Neural cell (in vitro differentiated cells): ENCODE measurements around the gene PLAU. TPM values are rescaled to one million over a fixed set of nuclear protein-coding genes. Genes with fewer than 3 reads are reported as not detected.

Experiments
- H2AFZ ChIP-seq: fragments of 200-600, 300-800 bp; sonication (generic), shearing (Covaris generic); 2 replicates; pipeline ENCODE4 v1.6.0; 2014; ENCODE audit warnings: low read depth, mild to moderate bottlenecking, antibody characterized with exemption, low read length, moderate library complexity
- H3F3A ChIP-seq: fragments of 200-600 bp; shearing (Covaris generic); 2 replicates; pipeline ENCODE4 v1.6.1; 2016; ENCODE audit warnings: mild to moderate bottlenecking, moderate library complexity, mixed read lengths, antibody characterized with exemption, low read length; ENCODE audit not compliant: insufficient read depth, poor library complexity, severe bottlenecking
- H3K27ac ChIP-seq: fragments of 200-600, 300-800 bp; sonication (generic), shearing (Covaris generic); 2 replicates; pipeline ENCODE4 v1.5.1; 2014; ENCODE audit warnings: mild to moderate bottlenecking, low read length, moderate library complexity
- H3K27me3 ChIP-seq: fragments of 300-800, 200-600 bp; sonication (generic), shearing (Covaris generic); 2 replicates; pipeline ENCODE4 v1.6.0; 2014; ENCODE audit warnings: mild to moderate bottlenecking, low read depth, low read length, moderate library complexity; ENCODE audit not compliant: insufficient read depth
- H3K36me3 ChIP-seq: fragments of 300-800, 200-600 bp; sonication (generic), shearing (Covaris generic); 2 replicates; pipeline ENCODE4 v1.5.1; 2014; ENCODE audit warnings: mild to moderate bottlenecking, antibody characterized with exemption, low read length, moderate library complexity; ENCODE audit not compliant: insufficient read depth
- H3K4me2 ChIP-seq: fragments of 300-800, 200-600 bp; sonication (generic), shearing (Covaris generic); 2 replicates; pipeline ENCODE4 v1.6.0; 2014; ENCODE audit warnings: mild to moderate bottlenecking, low read length
- H3K4me3 ChIP-seq: fragments of 300-800, 200-600 bp; sonication (generic), shearing (Covaris generic); 2 replicates; pipeline ENCODE4 v1.5.1; 2014; ENCODE audit warnings: mild to moderate bottlenecking, low read length, moderate library complexity
- H3K79me2 ChIP-seq: fragments of 200-600 bp; shearing (Covaris generic); replicated peaks from 2 replicates; pipeline ENCODE4 v1.6.0; 2014; ENCODE audit warnings: mild to moderate bottlenecking, low read length, moderate library complexity; ENCODE audit not compliant: insufficient read depth
- H3K9ac ChIP-seq: fragments of 300-800, 200-600 bp; sonication (generic), shearing (Covaris generic); 2 replicates; pipeline ENCODE4 v1.6.1; 2016; ENCODE audit warnings: mild to moderate bottlenecking, low read length, mixed read lengths
- H3K9me2 ChIP-seq: fragments of 200-600 bp; shearing (Covaris generic); 2 replicates; pipeline ENCODE4 v1.6.1; 2016; ENCODE audit warnings: mild to moderate bottlenecking, low read length, mixed read lengths; ENCODE audit not compliant: insufficient read depth
- H3K9me3 ChIP-seq: fragments of 200-600, 300-800 bp; sonication (generic), shearing (Covaris generic); 2 replicates; pipeline ENCODE4 v1.6.1; 2016; ENCODE audit warnings: mild to moderate bottlenecking, mixed run types, low read length, moderate library complexity, mixed read lengths
- H4K20me1 ChIP-seq: fragments of 200-600 bp; shearing (Covaris generic); 2 replicates; pipeline ENCODE4 v1.6.1; 2016; ENCODE audit warnings: mild to moderate bottlenecking, mixed run types; ENCODE audit not compliant: insufficient read depth
- EP300 ChIP-seq: fragments of 450-650 bp; conservative IDR thresholded peaks from 2 replicates; pipeline ENCODE4 v1.6.1; 2014; ENCODE audit warnings: antibody characterized with exemption, mild to moderate bottlenecking, moderate library complexity; ENCODE audit not compliant: poor library complexity, severe bottlenecking
- EZH2 ChIP-seq: fragments of 200-600, 300-800 bp; shearing (Covaris generic), sonication (generic); IDR thresholded peaks from 2 replicates; pipeline ENCODE4 v1.6.1; 2014; ENCODE audit warnings: antibody characterized with exemption, low read length, borderline replicate concordance, mild to moderate bottlenecking; ENCODE audit not compliant: insufficient read depth, poor library complexity, severe bottlenecking
- MXI1 ChIP-seq: fragments of 450-650 bp; conservative IDR thresholded peaks from 2 replicates; pipeline ENCODE4 v1.6.1; 2014; ENCODE audit warnings: antibody characterized with exemption, mild to moderate bottlenecking; ENCODE audit not compliant: poor library complexity, severe bottlenecking
- POLR2AphosphoS5 ChIP-seq: IDR thresholded peaks from 2 replicates; pipeline ENCODE4 v1.6.1; 2012
- RAD21 ChIP-seq: fragments of 450-650 bp; conservative IDR thresholded peaks from 2 replicates; pipeline ENCODE4 v1.6.1; 2014; ENCODE audit warnings: antibody characterized with exemption, mild to moderate bottlenecking, moderate library complexity
- SMC3 ChIP-seq: fragments of 450-650 bp; conservative IDR thresholded peaks from 2 replicates; pipeline ENCODE4 v1.6.1; 2014; ENCODE audit warnings: antibody characterized with exemption, mild to moderate bottlenecking, moderate library complexity; ENCODE audit not compliant: poor library complexity
- TAF1 ChIP-seq: IDR thresholded peaks from 2 replicates; pipeline ENCODE4 v1.6.1; 2012; ENCODE audit warnings: low read depth
- polyA plus RNA-seq: library from polyadenylated mRNA; depleted of rRNA; stranded (reverse); fragments of >200 nt; gene quantifications from 2 replicates; pipeline ENCODE4 v1.2.3, GENCODE V29; 2014
- TF ChIP-seq, protein P1 (sequence below): fragments of 450-650 bp; IDR thresholded peaks from 2 replicates; pipeline ENCODE4 v1.5.1; 2014; ENCODE audit warnings: antibody characterized with exemption, mild to moderate bottlenecking, moderate library complexity; ENCODE audit not compliant: poor library complexity, severe bottlenecking
- TF ChIP-seq, protein P2 (sequence below): IDR thresholded peaks from 2 replicates; pipeline ENCODE4 v1.6.1; 2012; ENCODE audit warnings: borderline replicate concordance

The PLAU gene
- polyA plus RNA-seq, 1 donor from 2014 or later: 1.1 TPM

DNA sequence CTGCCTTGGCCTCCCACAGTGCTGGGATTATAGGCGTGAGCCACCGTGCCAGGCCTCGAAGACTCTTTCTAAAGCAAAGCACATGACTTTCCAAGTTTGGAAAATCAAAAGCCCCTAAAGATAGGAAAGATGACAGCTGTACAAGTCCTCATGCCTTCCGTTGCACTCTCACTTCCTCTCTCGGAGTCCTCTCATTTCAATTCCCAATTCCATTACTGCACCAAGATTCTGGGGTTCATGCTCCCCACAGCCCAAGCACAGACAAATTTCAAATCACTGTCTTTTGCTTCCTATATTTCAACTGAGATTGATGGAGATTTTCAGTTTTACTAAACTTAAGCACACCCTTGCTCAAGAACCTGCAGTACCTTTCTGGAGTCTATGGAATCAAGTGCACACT, 10.9 kb upstream of the PLAU start:
- H2AFZ ChIP-seq: no peak overlapping the region
- no peaks in the 10 kb centered on the region for H3K9me3 ChIP-seq
- H3K27ac ChIP-seq: no peak overlapping the region
- no peaks in the 10 kb centered on the region for H3K79me2 ChIP-seq
- H3K4me3 ChIP-seq: no peak overlapping the region
- no peaks in the 10 kb centered on the region for H3K27me3 ChIP-seq
- no peak overlapping the region for H3K9ac ChIP-seq
- H4K20me1 ChIP-seq: no peaks in the 10 kb centered on the region
- no peaks in the 10 kb centered on the region for H3K36me3 ChIP-seq
- TF ChIP-seq TAF1 (no peak), MXI1 (no peak), POLR2AphosphoS5 (no peak), RAD21 (no peak), EP300 (no peak), SMC3 (no peak), EZH2 (no peak)
- TF ChIP-seq, protein P1, sequence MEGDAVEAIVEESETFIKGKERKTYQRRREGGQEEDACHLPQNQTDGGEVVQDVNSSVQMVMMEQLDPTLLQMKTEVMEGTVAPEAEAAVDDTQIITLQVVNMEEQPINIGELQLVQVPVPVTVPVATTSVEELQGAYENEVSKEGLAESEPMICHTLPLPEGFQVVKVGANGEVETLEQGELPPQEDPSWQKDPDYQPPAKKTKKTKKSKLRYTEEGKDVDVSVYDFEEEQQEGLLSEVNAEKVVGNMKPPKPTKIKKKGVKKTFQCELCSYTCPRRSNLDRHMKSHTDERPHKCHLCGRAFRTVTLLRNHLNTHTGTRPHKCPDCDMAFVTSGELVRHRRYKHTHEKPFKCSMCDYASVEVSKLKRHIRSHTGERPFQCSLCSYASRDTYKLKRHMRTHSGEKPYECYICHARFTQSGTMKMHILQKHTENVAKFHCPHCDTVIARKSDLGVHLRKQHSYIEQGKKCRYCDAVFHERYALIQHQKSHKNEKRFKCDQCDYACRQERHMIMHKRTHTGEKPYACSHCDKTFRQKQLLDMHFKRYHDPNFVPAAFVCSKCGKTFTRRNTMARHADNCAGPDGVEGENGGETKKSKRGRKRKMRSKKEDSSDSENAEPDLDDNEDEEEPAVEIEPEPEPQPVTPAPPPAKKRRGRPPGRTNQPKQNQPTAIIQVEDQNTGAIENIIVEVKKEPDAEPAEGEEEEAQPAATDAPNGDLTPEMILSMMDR: no peak
- TF ChIP-seq, protein P2, sequence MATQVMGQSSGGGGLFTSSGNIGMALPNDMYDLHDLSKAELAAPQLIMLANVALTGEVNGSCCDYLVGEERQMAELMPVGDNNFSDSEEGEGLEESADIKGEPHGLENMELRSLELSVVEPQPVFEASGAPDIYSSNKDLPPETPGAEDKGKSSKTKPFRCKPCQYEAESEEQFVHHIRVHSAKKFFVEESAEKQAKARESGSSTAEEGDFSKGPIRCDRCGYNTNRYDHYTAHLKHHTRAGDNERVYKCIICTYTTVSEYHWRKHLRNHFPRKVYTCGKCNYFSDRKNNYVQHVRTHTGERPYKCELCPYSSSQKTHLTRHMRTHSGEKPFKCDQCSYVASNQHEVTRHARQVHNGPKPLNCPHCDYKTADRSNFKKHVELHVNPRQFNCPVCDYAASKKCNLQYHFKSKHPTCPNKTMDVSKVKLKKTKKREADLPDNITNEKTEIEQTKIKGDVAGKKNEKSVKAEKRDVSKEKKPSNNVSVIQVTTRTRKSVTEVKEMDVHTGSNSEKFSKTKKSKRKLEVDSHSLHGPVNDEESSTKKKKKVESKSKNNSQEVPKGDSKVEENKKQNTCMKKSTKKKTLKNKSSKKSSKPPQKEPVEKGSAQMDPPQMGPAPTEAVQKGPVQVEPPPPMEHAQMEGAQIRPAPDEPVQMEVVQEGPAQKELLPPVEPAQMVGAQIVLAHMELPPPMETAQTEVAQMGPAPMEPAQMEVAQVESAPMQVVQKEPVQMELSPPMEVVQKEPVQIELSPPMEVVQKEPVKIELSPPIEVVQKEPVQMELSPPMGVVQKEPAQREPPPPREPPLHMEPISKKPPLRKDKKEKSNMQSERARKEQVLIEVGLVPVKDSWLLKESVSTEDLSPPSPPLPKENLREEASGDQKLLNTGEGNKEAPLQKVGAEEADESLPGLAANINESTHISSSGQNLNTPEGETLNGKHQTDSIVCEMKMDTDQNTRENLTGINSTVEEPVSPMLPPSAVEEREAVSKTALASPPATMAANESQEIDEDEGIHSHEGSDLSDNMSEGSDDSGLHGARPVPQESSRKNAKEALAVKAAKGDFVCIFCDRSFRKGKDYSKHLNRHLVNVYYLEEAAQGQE: no peak
- H3K9me2 ChIP-seq: no peaks in the 10 kb centered on the region
- H3K4me2 ChIP-seq: no peak overlapping the region
- no peaks in the 10 kb centered on the region for H3F3A ChIP-seq

DNA sequence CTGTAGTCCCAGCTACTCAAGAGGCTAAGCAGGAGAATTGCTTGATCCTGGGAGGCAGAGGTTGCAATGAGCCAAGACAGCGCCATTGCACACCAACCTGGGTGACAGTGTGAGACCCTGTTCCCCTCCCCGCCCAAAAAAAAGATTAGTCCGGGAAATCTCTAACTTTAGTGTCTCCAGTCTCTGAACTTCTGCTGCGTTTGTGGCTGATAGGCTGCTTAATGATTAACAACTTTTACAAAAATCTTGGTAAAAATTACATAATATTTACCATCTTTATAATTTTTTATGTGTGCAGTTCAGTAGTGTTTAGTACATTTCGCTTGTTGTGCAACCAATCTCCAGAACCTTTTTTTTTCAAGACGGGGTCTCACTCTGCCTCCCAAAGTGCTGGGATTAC, 9.7 kb upstream of the PLAU start:
- Histone ChIP-seq H3K9me3 (no peaks in the 10 kb centered on the region), H4K20me1 (no peaks in the 10 kb centered on the region), H3K79me2 (no peaks in the 10 kb centered on the region), H3K27me3 (no peaks in the 10 kb centered on the region), H3K36me3 (no peaks in the 10 kb centered on the region), H3K27ac (no peak overlapping the region), H3K4me2 (no peak overlapping the region), H3K9me2 (no peaks in the 10 kb centered on the region), H2AFZ (no peak overlapping the region), H3K9ac (no peak overlapping the region), H3K4me3 (no peak overlapping the region), H3F3A (no peaks in the 10 kb centered on the region)
- TF ChIP-seq, protein P1: no peak
- no peak for TF ChIP-seq EZH2
- no peak for TF ChIP-seq MXI1
- TF ChIP-seq, protein P2: no peak
- TF ChIP-seq EP300: no peak
- TF ChIP-seq TAF1: no peak
- no peak for TF ChIP-seq POLR2AphosphoS5
- TF ChIP-seq SMC3: no peak
- no peak for TF ChIP-seq RAD21
